ENCODE measurements around the gene FOSB.
"Not testable (repeated sequence)": the region's sequence is repeated elsewhere in the genome, so short reads cannot be mapped to it uniquely, and the experiment has no call there.

FOSB gene

GRCh38 chr19:45506989-45507871 lies 39.4 kb downstream of the FOSB start, which contains the start of gene VASP:
VASP (plus strand) TSS chr19:45507479; CDS start chr19:45507772, 293 bp downstream.
- peak; percentile 89 for DNase-seq (ENCODE audit: low spot score)

- DNase-seq (ENCODE audit: low spot score): no peak
These were observed 40.1 kb downstream of the FOSB start for GRCh38 chr19:45507872-45508416.

- DNase-seq (ENCODE audit: low spot score): no peak
These were observed 40.6 kb downstream of the FOSB start for GRCh38 chr19:45508417-45508860.

DNA sequence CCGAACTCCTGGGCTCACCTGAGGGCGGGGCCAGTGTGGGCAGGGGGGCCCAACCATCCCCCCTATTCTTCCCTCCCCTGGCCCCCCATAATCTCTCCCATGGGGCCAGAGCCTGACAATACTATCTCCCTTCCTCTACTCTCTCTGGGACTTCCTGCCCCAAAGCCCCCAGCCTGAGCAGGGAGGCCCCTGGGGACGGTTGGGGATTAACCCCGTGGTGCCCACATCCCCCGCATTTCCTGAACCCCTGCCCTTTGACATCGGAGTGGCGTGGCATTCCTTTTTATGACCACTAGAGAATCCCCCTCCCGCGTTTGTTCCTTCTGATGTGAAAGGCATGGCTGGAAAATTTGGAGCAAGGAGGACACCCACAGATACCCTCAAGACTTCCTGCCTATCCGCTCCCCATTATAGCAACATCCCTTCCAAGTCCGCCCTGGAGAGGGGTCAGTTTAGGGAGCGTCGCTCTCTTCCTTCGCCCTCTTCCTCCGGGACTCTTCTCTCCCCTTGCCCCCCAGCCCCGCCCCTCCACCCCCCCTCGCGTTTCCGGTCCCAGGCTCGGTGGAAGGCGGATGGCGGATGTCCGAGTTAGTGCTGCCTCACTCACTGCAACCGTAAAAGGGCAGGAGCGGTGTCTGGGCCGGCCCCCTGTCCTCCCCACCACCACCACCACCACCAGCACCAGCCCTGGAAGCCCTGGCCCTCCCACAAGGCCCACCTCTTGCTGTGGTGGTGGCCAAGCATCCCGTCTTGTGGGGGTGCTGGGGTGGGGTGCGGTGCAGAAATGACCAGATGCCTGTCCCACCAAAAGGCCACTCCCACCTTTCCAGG lies 41.3 kb downstream of the FOSB start:
- DNase-seq (ENCODE audit: low spot score): no peak

DNA sequence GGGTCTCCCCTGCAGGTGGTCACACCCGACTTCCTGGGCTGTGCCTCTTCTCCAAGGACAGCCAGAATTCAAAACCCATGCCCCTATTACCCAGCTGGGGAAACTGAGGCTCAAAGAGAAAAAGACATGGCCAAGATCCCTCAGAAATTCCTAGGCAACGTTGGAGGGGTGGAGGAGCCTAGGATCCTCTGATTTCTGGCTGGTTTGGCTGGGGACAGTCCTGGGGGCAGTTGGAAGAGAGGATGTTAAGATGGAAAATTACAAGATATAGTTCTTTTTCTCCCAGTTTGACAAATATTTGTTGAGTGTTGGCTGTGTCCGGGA lies 41.9 kb downstream of the FOSB start:
- no peak for DNase-seq (ENCODE audit: low spot score)

GRCh38 chr19:45510352-45510751 lies 42.6 kb downstream of the FOSB start:
- DNase-seq (ENCODE audit: low spot score): not testable (repeated sequence)

- DNase-seq (ENCODE audit: low spot score): no peak
These were observed 43.3 kb downstream of the FOSB start for GRCh38 chr19:45511074-45511473.

- no peak for DNase-seq (ENCODE audit: low spot score)
These were observed 45.2 kb downstream of the FOSB start for GRCh38 chr19:45512881-45513483.

DNA sequence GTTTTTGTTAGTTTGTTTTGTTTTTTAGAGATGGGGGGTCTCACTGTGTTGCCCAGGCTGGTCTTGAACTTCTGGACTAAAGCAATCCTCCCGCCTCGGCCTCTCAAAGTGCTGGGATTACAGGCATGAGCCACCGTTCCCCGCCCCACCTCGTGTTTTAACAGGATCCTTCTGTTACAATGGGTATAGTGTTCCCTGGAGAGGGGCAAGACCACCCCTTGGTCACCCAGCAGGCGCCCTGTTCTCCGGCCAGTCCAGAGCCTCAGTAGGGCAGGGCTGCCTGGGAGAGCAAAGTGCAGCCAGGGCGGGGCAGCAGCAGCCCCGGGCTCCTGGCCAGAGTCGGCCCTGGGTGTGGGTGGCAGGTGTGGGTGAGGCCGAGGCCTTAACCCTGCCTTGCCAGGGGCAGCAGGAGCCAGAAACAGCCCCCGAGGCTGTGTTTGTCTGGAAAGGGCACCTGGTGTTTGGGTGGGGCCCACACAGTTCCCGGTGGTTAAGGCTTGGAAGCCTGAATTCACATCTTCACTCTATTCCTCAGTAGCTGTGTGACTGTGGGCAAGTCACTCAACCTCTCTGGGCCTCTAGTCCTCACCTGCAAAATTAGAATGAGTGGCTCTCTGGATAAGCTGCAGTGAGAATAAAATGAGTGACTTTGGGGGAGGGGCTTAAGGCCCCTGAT lies 46.7 kb downstream of the FOSB start:
- DNase-seq (ENCODE audit: low spot score): no peak

GRCh38 chr19:45515081-45515624 lies 47.4 kb downstream of the FOSB start:
- DNase-seq (ENCODE audit: low spot score): peak; percentile 43

DNA sequence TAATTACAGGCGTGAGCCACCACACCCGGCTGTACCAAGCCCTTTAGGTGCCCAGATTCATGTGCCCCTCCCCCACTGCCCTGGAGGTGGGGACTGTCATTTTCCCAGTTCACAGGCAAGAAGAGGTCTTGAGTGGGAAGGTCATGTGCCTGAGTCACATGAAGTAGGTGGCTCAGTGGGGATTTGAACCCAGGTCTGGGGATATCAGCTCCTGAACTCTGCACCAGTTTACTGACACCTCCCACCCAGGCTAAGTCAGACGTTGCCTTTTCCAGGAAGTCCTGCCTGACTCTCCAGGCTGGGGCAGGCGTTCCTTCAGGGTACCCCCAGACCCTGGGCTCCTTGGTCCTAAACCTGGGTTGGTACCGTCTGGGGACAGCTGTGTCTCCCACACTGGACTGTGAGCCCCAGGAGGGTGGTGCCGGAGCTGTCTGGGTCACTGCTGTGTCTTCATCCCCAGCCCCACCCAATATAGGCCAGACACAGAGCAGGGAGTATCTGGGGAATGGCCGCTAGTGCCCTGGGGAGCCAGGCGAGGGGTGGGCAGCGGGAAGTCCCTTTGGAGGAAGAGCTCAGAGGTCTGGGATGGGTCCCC lies 48.1 kb downstream of the FOSB start:
- no peak for DNase-seq (ENCODE audit: low spot score)

GRCh38 chr19:45517238-45517637 lies 49.4 kb downstream of the FOSB start:
- DNase-seq (ENCODE audit: low spot score): no peak

DNA sequence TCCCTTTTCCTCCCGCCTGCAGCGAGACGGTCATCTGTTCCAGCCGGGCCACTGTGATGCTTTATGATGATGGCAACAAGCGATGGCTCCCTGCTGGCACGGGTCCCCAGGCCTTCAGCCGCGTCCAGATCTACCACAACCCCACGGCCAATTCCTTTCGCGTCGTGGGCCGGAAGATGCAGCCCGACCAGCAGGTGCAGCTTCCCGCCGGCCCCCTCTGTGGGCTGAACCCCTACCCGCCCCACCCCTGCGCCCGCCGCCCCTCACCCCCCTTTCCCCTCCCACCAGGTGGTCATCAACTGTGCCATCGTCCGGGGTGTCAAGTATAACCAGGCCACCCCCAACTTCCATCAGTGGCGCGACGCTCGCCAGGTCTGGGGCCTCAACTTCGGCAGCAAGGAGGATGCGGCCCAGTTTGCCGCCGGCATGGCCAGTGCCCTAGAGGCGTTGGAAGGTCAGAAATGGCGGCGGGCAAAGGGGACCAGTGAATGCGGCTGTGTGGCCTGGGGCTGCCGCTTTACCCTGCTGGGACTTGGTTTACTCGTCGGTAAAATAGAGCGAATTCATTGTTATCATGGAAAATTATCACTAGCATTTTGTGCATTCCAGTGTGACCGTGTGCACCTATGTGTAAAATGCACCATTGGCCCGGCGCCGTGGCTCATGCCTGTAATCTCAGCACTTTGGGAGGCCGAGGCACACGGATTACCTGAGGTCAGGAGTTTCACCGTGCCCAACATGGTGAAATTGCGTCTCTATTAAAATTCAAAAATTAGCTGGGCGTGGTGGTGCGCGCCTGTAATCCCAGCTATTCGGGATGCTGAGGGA lies 50.1 kb downstream of the FOSB start:
- no peak for DNase-seq (ENCODE audit: low spot score)

- DNase-seq (ENCODE audit: low spot score): no peak
These were observed 50.7 kb downstream of the FOSB start for GRCh38 chr19:45518469-45518826.

DNA sequence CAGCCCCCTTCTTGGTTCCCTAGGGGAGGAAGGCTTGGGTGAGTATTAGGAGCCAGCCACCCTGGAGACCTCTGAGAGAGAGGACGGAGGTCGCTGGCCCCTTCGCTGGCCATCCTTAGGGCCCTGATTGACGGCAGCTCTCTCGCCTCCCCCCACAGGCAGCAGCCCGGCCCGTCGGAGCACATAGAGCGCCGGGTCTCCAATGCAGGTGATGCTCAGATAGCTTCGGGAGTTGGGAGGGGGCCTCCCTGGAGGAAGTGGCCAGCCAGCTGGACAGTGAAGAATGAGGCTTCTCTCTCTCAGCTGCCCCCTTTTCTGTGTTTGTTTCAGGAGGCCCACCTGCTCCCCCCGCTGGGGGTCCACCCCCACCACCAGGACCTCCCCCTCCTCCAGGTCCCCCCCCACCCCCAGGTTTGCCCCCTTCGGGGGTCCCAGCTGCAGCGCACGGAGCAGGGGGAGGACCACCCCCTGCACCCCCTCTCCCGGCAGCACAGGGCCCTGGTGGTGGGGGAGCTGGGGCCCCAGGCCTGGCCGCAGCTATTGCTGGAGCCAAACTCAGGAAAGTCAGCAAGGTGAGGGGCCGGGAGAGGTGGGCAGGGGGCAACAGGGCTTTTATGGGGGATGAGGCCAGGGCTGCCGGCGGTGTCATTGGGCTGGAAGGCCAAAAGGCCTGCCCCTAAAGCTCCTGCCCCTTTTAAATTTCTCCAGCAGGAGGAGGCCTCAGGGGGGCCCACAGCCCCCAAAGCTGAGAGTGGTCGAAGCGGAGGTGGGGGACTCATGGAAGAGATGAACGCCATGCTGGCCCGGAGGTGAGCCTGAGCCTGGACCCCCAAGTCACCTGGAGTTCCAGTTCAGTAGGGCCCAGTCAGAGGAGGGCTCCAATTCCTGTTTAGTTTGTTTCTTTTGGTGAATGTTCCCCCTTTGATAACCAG lies 54.5 kb downstream of the FOSB start:
- DNase-seq (ENCODE audit: low spot score): no peak

- peak; percentile 74 for DNase-seq (ENCODE audit: low spot score)
These were observed 56.0 kb downstream of the FOSB start for GRCh38 chr19:45523642-45524256.

DNA sequence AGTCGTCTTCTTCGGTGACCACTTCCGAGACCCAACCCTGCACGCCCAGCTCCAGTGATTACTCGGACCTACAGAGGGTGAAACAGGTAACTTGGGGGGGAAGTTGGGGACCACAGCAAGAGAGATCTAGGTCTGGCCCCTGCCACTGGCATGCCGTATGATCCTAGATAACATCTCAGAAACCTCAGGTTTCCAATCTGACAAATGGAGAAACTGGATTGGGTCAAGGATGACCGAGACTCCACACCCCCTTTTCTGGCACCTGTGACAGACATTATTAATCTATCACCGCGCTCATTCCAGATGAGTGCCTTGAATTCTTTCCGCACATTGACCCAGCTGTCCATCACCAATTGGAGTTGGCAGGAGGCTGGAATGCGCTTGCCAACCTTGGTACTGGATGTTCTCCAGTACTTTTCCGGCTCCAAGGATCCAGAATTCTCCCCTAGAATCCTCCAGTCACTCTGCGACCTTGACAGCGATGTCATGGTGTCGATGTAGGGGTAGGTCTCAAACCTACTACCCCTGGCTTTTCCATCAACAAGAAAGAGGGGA lies 56.9 kb downstream of the FOSB start:
- DNase-seq (ENCODE audit: low spot score): no peak

Measured in CD4-positive, alpha-beta T cell treated with Interleukin-6 at 100 ng/mL for 8 hours (primary cell).